Endodermal cell (in vitro differentiated cells): ENCODE results near the gene HOXA4. TPM values are rescaled to one million over a fixed set of nuclear protein-coding genes. Genes with fewer than 3 reads are reported as not detected.

Experiments used
- DNase-seq: peaks from one replicate; pipeline ENCODE4 v3.0.0-alpha.2; 2017
- H3K27ac ChIP-seq: 2 replicates; pipeline ENCODE4 v1.5.1; 2013; ENCODE audit warnings: mild to moderate bottlenecking, low read depth, low read length, moderate library complexity
- H3K27me3 ChIP-seq: 2 replicates; pipeline ENCODE4 v1.6.1; 2013; ENCODE audit warnings: mild to moderate bottlenecking, low read length, moderate library complexity; ENCODE audit not compliant: insufficient read depth, control insufficient read depth, poor library complexity, severe bottlenecking
- H3K36me3 ChIP-seq: 2 replicates; pipeline ENCODE4 v1.7.0; 2013; ENCODE audit warnings: mild to moderate bottlenecking, low read length, moderate library complexity; ENCODE audit not compliant: control insufficient read depth, insufficient read depth
- H3K4me1 ChIP-seq: one replicate; pipeline ENCODE4 v1.7.0; 2013; ENCODE audit warnings: low read length; ENCODE audit not compliant: control insufficient read depth, insufficient read depth
- H3K4me3 ChIP-seq: 2 replicates; pipeline ENCODE4 v1.5.1; 2013; ENCODE audit warnings: mild to moderate bottlenecking, low read length, moderate library complexity
- H3K9ac ChIP-seq: 2 replicates; pipeline ENCODE4 v1.6.1; 2013; ENCODE audit warnings: mild to moderate bottlenecking, low read length, moderate library complexity; ENCODE audit not compliant: poor library complexity, severe bottlenecking; ENCODE audit errors: extremely low read depth
- H3K9me3 ChIP-seq: 2 replicates; pipeline ENCODE4 v1.6.1; 2013; ENCODE audit warnings: mild to moderate bottlenecking, low read length, moderate library complexity; ENCODE audit not compliant: control insufficient read depth
- H3K27ac Mint-ChIP-seq: 2 replicates; pipeline ENCODE4 v1.8.0; 2020; ENCODE audit warnings: mixed read lengths
- H3K27me3 Mint-ChIP-seq: 2 replicates; pipeline ENCODE4 v1.8.0; 2021; ENCODE audit warnings: mild to moderate bottlenecking, mixed read lengths; ENCODE audit not compliant: insufficient read depth
- H3K36me3 Mint-ChIP-seq: 2 replicates; pipeline ENCODE4 v1.8.0; 2020; ENCODE audit warnings: low read depth, mixed read lengths
- H3K4me1 Mint-ChIP-seq: 2 replicates; pipeline ENCODE4 v1.8.0; 2020; ENCODE audit warnings: mixed read lengths
- H3K4me3 Mint-ChIP-seq: 2 replicates; pipeline ENCODE4 v1.8.0; 2020; ENCODE audit warnings: mild to moderate bottlenecking, moderate library complexity, mixed read lengths
- H3K9me3 Mint-ChIP-seq: 2 replicates; pipeline ENCODE4 v1.8.0; 2020; ENCODE audit warnings: mild to moderate bottlenecking, mixed read lengths
- CTCF ChIP-seq: fragments of 200-600 bp; sonication (generic); conservative IDR thresholded peaks from 2 replicates; pipeline ENCODE4 v1.5.0; 2021; ENCODE audit warnings: antibody characterized with exemption, mild to moderate bottlenecking
- WGBS, 2 experiments: methylation state at CpG; one replicate each; pipeline versions ENCODE4 v1.1.5 to v1.1.7; 2013; ENCODE audit warnings: missing lambda C conversion rate in 2 of 2, mixed read lengths in 1 of 2; ENCODE audit not compliant: insufficient coverage in 1 of 2, insufficient read length in 1 of 2; 5-methylcytosine and 5-hydroxymethylcytosine counted together
- total RNA-seq, 2 donors: library from RNA; stranded (reverse); fragmentation: NEBNext Ultra II Directional in 1 of 2; extraction: Animal tissue kit (Norgen Biotek cat#: 25700) in 1 of 2; gene quantifications; 2 replicates in 1 of 2; 3 replicates in 1 of 2; pipeline ENCODE4 v1.2.1, GENCODE V29; 2021

The HOXA4 gene
- total RNA-seq, 2 donors from 2014 or later = not detected

DNA sequence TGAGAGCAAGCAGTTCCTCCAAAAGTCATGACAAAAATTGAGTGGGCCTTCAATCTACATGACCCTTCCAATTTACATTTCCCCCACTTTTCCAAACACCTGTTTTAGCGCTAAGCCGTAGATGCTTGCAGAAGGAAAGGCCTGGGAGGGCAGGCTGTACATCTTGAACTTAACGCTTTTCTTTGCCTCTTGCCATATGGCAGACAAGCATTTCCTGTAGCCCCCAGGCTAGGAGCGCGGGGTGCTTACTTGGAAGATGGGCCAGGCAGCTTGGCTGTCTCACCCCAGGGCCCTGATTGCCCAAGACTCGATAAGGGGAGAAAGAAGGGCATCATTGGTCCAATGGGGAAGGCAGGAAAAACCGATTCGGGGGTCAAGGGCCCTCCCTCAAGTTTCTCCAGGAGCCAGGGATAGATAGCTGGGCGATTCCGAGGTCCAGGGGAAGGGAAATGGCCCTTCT lies 41.8 kb upstream of the HOXA4 start:
- DNase-seq = peak; percentile 49
- WGBS, 2 experiments = 9 to 12% methylated on average over 7 to 10 of the region's 10 CpGs
- no peak overlapping the region for H3K27ac Mint-ChIP-seq
- Histone ChIP-seq H3K27me3 (peaks cover 100% of the 10 kb centered on the region), H3K9me3 (peaks cover 11% of the 10 kb centered on the region), H3K4me1 (no peaks in the 10 kb centered on the region), H3K9ac (no peak overlapping the region), H3K4me3 (no peak overlapping the region), H3K27ac (no peak overlapping the region), H3K36me3 (no peaks in the 10 kb centered on the region)
- peaks cover 97% of the 10 kb centered on the region for H3K27me3 Mint-ChIP-seq
- no peaks in the 10 kb centered on the region for H3K36me3 Mint-ChIP-seq
- H3K4me3 Mint-ChIP-seq = no peak overlapping the region
- TF ChIP-seq CTCF = no peak
- no peaks in the 10 kb centered on the region for H3K4me1 Mint-ChIP-seq
- H3K9me3 Mint-ChIP-seq = peaks cover 1% of the 10 kb centered on the region

- WGBS, 2 experiments = 8 to 9% methylated on average over 28 to 30 of the region's 30 CpGs
- no peaks in the 10 kb centered on the region for H3K36me3 Mint-ChIP-seq
- Histone ChIP-seq H3K9ac (no peak overlapping the region), H3K9me3 (peaks cover 11% of the 10 kb centered on the region), H3K36me3 (no peaks in the 10 kb centered on the region), H3K4me1 (no peaks in the 10 kb centered on the region), H3K27ac (no peak overlapping the region), H3K27me3 (peaks cover 100% of the 10 kb centered on the region), H3K4me3 (no peak overlapping the region)
- H3K4me3 Mint-ChIP-seq = no peak overlapping the region
- H3K4me1 Mint-ChIP-seq = no peaks in the 10 kb centered on the region
- peaks cover 1% of the 10 kb centered on the region for H3K9me3 Mint-ChIP-seq
- H3K27ac Mint-ChIP-seq = no peak overlapping the region
- DNase-seq = peak; percentile 71
- H3K27me3 Mint-ChIP-seq = peaks cover 97% of the 10 kb centered on the region
- no peak for TF ChIP-seq CTCF
Observed at GRCh38 chr7:27171637-27172314, 41.2 kb upstream of the HOXA4 start.

DNA sequence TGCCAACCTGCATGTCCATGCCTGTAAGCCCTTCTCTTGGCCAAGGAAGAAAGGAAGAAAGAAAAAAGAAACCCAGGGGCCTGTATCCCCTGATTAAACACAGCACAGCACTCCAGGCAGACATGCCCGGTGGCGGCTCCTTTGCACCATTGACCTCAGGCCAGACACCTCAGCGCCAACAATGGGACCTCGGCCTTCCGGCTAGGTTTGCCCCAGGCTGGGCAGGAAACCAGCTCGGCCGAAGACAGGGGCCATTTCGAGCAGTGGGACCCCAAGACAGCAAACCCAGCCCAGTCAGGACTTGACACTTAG lies 40.7 kb upstream of the HOXA4 start:
- H3K36me3 Mint-ChIP-seq = no peaks in the 10 kb centered on the region
- Histone ChIP-seq H3K4me3 (no peak overlapping the region), H3K4me1 (no peaks in the 10 kb centered on the region), H3K9ac (no peak overlapping the region), H3K27ac (peak overlapping the region; percentile 16), H3K36me3 (no peaks in the 10 kb centered on the region), H3K27me3 (peaks cover 100% of the 10 kb centered on the region), H3K9me3 (peaks cover 7% of the 10 kb centered on the region)
- no peak for TF ChIP-seq CTCF
- peaks cover 97% of the 10 kb centered on the region for H3K27me3 Mint-ChIP-seq
- no peaks in the 10 kb centered on the region for H3K4me1 Mint-ChIP-seq
- no peak overlapping the region for H3K27ac Mint-ChIP-seq
- H3K4me3 Mint-ChIP-seq = no peak overlapping the region
- DNase-seq = peak; percentile 70
- H3K9me3 Mint-ChIP-seq = peaks cover 1% of the 10 kb centered on the region
- WGBS, 2 experiments = 8 to 20% methylated on average over 1 to 8 of the region's 8 CpGs
